Endothelial cell of umbilical vein (primary cell): ENCODE measurements around the gene LARGE1. TPM values are rescaled to one million over a fixed set of nuclear protein-coding genes. Genes with fewer than 3 reads are reported as not detected.

ENCODE experiments used
- BruUV-seq: library from RNA; stranded (reverse); fragments of 400-500 nt; replicated peaks from 2 replicates; lab custom pipeline; 2021; lab: Mats Ljungman, UMichigan
- CTCF ChIA-PET: fragments of 300-600, 350-600 bp; sonication (Branson Sonifier 250); formaldehyde crosslinking; loops from one replicate; lab custom pipeline; 2021; ENCODE audit warnings: antibody characterized with exemption, inconsistent platforms; lab: Charles Lee
- POLR2A ChIA-PET: fragments of 300-600, 350-600 bp; sonication (Branson Sonifier 250); formaldehyde crosslinking; loops from one replicate; lab custom pipeline; 2021; ENCODE audit warnings: antibody characterized with exemption, inconsistent platforms; lab: Charles Lee
- DNase-seq: peaks from one replicate; pipeline ENCODE4 v3.0.0-alpha.2; 2011; ENCODE audit warnings: low read depth, low spot score
- FAIRE-seq: peaks from 2 replicates; lab custom pipeline; 2011; peaks lifted over from hg19 to GRCh38; lab: Jason Lieb, UNC
- H2AFZ ChIP-seq: 2 replicates; pipeline ENCODE4 v1.6.0; 2012; ENCODE audit warnings: low read depth, low read length, control low read depth, inconsistent platforms
- H3K27ac ChIP-seq: 2 replicates; pipeline ENCODE4 v1.5.1; 2011; ENCODE audit warnings: low read depth, mild to moderate bottlenecking, control low read depth, low read length, moderate library complexity; ENCODE audit not compliant: insufficient read depth
- H3K27me3 ChIP-seq, 2 experiments: 2 replicates each; pipeline versions ENCODE4 v1.6.0 to v1.6.1; 2011; ENCODE audit warnings: low read length in 2 of 2, mixed read lengths in 1 of 2; ENCODE audit not compliant: control insufficient read depth in 2 of 2, insufficient read depth in 2 of 2
- H3K36me3 ChIP-seq, 2 experiments: 2 replicates in 1 of 2; 3 replicates in 1 of 2; pipeline ENCODE4 v1.5.1; 2011; ENCODE audit warnings: low read length in 2 of 2, mild to moderate bottlenecking in 1 of 2, moderate library complexity in 1 of 2; ENCODE audit not compliant: control insufficient read depth in 2 of 2, insufficient read depth in 2 of 2; ENCODE audit errors: extremely low read depth in 1 of 2
- H3K4me1 ChIP-seq: 3 replicates; pipeline ENCODE4 v1.5.1; 2011; ENCODE audit warnings: mild to moderate bottlenecking, low read length; ENCODE audit not compliant: control insufficient read depth, insufficient read depth; ENCODE audit errors: extremely low read depth
- H3K4me2 ChIP-seq: 2 replicates; pipeline ENCODE4 v1.6.1; 2011; ENCODE audit warnings: low read length, control low read depth, mixed read lengths; ENCODE audit not compliant: insufficient read depth
- H3K4me3 ChIP-seq, 3 experiments: fragments of 200-600 bp in 1 of 3; sonication (generic), shearing (Covaris generic) in 1 of 3; replicated peaks in 1 of 3; 2 replicates each; pipeline ENCODE4 v1.5.1; 2011 to 2016; ENCODE audit warnings: control low read depth in 3 of 3, low read length in 3 of 3, mild to moderate bottlenecking in 2 of 3, inconsistent platforms in 1 of 3, low read depth in 1 of 3, moderate library complexity in 1 of 3; ENCODE audit not compliant: insufficient read depth in 1 of 3
- H3K79me2 ChIP-seq: 2 replicates; pipeline ENCODE4 v1.6.0; 2012; ENCODE audit warnings: low read length, inconsistent platforms; ENCODE audit not compliant: control insufficient read depth, insufficient read depth
- H3K9ac ChIP-seq: replicated peaks from 2 replicates; pipeline ENCODE3; 2011; ENCODE audit warnings: low read length, control low read depth; ENCODE audit not compliant: insufficient read depth; ENCODE audit errors: extremely low read depth
- H3K9me1 ChIP-seq: replicated peaks from 3 replicates; pipeline ENCODE4 v1.6.0; 2011; ENCODE audit warnings: mild to moderate bottlenecking, low read length; ENCODE audit not compliant: control insufficient read depth, insufficient read depth; ENCODE audit errors: extremely low read depth
- H3K9me3 ChIP-seq: replicated peaks from 2 replicates; pipeline ENCODE4 v1.5.1; 2012; ENCODE audit warnings: low read length, inconsistent platforms; ENCODE audit not compliant: control insufficient read depth, insufficient read depth
- H4K20me1 ChIP-seq: replicated peaks from 2 replicates; pipeline ENCODE3; 2011; ENCODE audit warnings: mild to moderate bottlenecking, low read length; ENCODE audit not compliant: control insufficient read depth, insufficient read depth; ENCODE audit errors: extremely low read depth
- CTCF ChIP-seq, 2 donors: IDR thresholded peaks; 1 replicate in 1 of 2; 2 replicates in 1 of 2; pipeline ENCODE4 v1.5.1; 2011; ENCODE audit warnings: low read length in 2 of 2, mild to moderate bottlenecking in 2 of 2, moderate library complexity in 2 of 2, control low read depth in 1 of 2, inconsistent platforms in 1 of 2, low read depth in 1 of 2; ENCODE audit not compliant: insufficient read depth in 1 of 2; ENCODE audit errors: extremely low read depth in 1 of 2
- EZH2 ChIP-seq: IDR thresholded peaks from 2 replicates; pipeline ENCODE4 v1.6.1; 2012; ENCODE audit warnings: borderline replicate concordance, low read depth, mild to moderate bottlenecking, moderate library complexity, low read length, inconsistent platforms; ENCODE audit not compliant: severe bottlenecking
- FOS ChIP-seq: IDR thresholded peaks from 2 replicates; pipeline ENCODE4 v1.6.1; 2011; ENCODE audit warnings: mild to moderate bottlenecking, low read length, moderate library complexity, borderline replicate concordance; ENCODE audit not compliant: insufficient read depth
- GATA2 ChIP-seq: IDR thresholded peaks from 2 replicates; pipeline ENCODE4 v1.7.0; 2011; ENCODE audit warnings: low read depth, mild to moderate bottlenecking, moderate library complexity, mixed read lengths, low read length; ENCODE audit not compliant: insufficient read length, insufficient read depth
- JUN ChIP-seq: IDR thresholded peaks from 2 replicates; pipeline ENCODE4 v1.6.1; 2011; ENCODE audit warnings: borderline replicate concordance, low read depth; ENCODE audit not compliant: insufficient read length, insufficient read depth
- MYC ChIP-seq: IDR thresholded peaks from one replicate; pipeline ENCODE4 v1.6.1; 2011; ENCODE audit warnings: mild to moderate bottlenecking, low read depth, low read length
- POLR2A ChIP-seq: IDR thresholded peaks from 2 replicates; pipeline ENCODE4 v1.6.1; 2012; ENCODE audit warnings: low read depth, mild to moderate bottlenecking, control low read depth, low read length
- POLR2AphosphoS5 ChIP-seq: IDR thresholded peaks from 2 replicates; pipeline ENCODE4 v1.6.1; 2012; ENCODE audit warnings: low read depth, mild to moderate bottlenecking, control low read depth, low read length, moderate library complexity; ENCODE audit not compliant: insufficient read depth
- dilution Hi-C: fragments of 300-500 bp; cut with MboI; formaldehyde crosslinking; loops from one replicate; pipeline ENCODE4 v1.15.0; 2019; ENCODE audit warnings: low sequenced_read_pairs; ENCODE audit not compliant: extremely low pct_ligation_motif_present
- intact Hi-C: fragments of 100-400 bp; cut with micrococcal nuclease; formaldehyde crosslinking; loops from one replicate; pipeline ENCODE4 v1.10.0; 2022
- polyA plus RNA-seq, 4 experiments: library from polyadenylated mRNA; depleted of rRNA in 3 of 4; stranded (reverse) in 3 of 4; unstranded in 1 of 4; fragments of >200 nt; gene quantifications; 2 replicates each; pipeline versions ENCODE4 v1.2.1 to v1.2.3, GENCODE V29; 2011 to 2012; ENCODE audit warnings: missing spikeins in 1 of 4
- total RNA-seq: library from RNA; stranded (reverse); gene quantifications from 2 replicates; pipeline ENCODE4 v1.2.3, GENCODE V29; 2021

The LARGE1 gene
- total and polyA plus RNA-seq, 2 donors (not counting 3 experiments of a cell fraction or from before 2014, with no cell fraction given), result 0.95 to 4.4 TPM

GRCh38 chr22:33575771-33576170 lies 344.5 kb downstream of the LARGE1 start:
- no TSS peak for BruUV-seq
- no peak for FAIRE-seq
- Histone ChIP-seq H3K27ac (no peak overlapping the region), H2AFZ (no peak overlapping the region), H3K4me1 (no peaks in the 10 kb centered on the region), H3K4me3 (no peak overlapping the region), H3K79me2 (no peaks in the 10 kb centered on the region), H3K9ac (no peak overlapping the region), H3K4me2 (no peak overlapping the region), H4K20me1 (no peaks in the 10 kb centered on the region), H3K27me3 (no peaks in the 10 kb centered on the region), H3K9me3 (peaks cover 2% of the 10 kb centered on the region), H3K9me1 (no peaks in the 10 kb centered on the region), H3K36me3 (no peaks in the 10 kb centered on the region)
- dilution Hi-C loops (no loop called here), intact Hi-C loops (no loop called here)
- TF ChIP-seq FOS (no peak), EZH2 (no peak), POLR2AphosphoS5 (no peak)
- ChIA-PET POLR2A (no interaction called here), CTCF (interaction anchor here (0.6 kb wide), 1 partner anchor 91 kb away, joined by 3 read pairs; no protein-coding TSS in a partner anchor)
- DNase-seq, result no peak

GRCh38 chr22:33575041-33575440 lies 345.2 kb downstream of the LARGE1 start:
- BruUV-seq, result no TSS peak
- Histone ChIP-seq H3K9me1 (no peaks in the 10 kb centered on the region), H3K27me3 (no peaks in the 10 kb centered on the region), H3K36me3 (no peaks in the 10 kb centered on the region), H3K27ac (no peak overlapping the region), H3K9me3 (peaks cover 2% of the 10 kb centered on the region), H2AFZ (no peak overlapping the region), H3K4me1 (no peaks in the 10 kb centered on the region), H4K20me1 (no peaks in the 10 kb centered on the region), H3K4me2 (no peak overlapping the region), H3K79me2 (no peaks in the 10 kb centered on the region), H3K4me3 (no peak overlapping the region), H3K9ac (no peak overlapping the region)
- intact Hi-C loops (no loop called here), dilution Hi-C loops (no loop called here)
- CTCF ChIA-PET, result no interaction called here
- no peak for TF ChIP-seq GATA2
- no peak for TF ChIP-seq MYC
- no peak for TF ChIP-seq JUN
- no peak for TF ChIP-seq CTCF (IDR thresholded peaks at IDR 0.05; ENCODE audit: extremely low read depth in 1 of 2, insufficient read depth in 1 of 2, low read depth in 1 of 2, low read length in 2 of 2)
- TF ChIP-seq FOS, result no peak
- TF ChIP-seq POLR2A, result no peak
- DNase-seq (no peak), FAIRE-seq (no peak)
- POLR2A ChIA-PET, result no interaction called here
